GM23248 (cell line): Measurements from ENCODE around the gene PHF23. TPM values are rescaled to one million over a fixed set of nuclear protein-coding genes. Genes with fewer than 3 reads are reported as not detected.

Experiments used
- DNase-seq: peaks from one replicate; pipeline ENCODE4 v3.0.0-alpha.2; 2015
- H2AFZ ChIP-seq: fragments of 200-600 bp; sonication (generic); 2 replicates; pipeline ENCODE4 v1.6.1; 2016; ENCODE audit warnings: antibody characterized with exemption
- H3F3A ChIP-seq: fragments of 200-600 bp; sonication (generic); 2 replicates; pipeline ENCODE4 v1.6.1; 2016; ENCODE audit warnings: mild to moderate bottlenecking, antibody characterized with exemption, mixed run types; ENCODE audit not compliant: insufficient read depth
- H3K27ac ChIP-seq: fragments of 200-600 bp; sonication (generic); 2 replicates; pipeline ENCODE4 v1.5.1; 2016; ENCODE audit warnings: mild to moderate bottlenecking
- H3K27me3 ChIP-seq: fragments of 200-600 bp; sonication (generic); replicated peaks from 2 replicates; pipeline ENCODE4 v1.6.1; 2016; ENCODE audit warnings: mild to moderate bottlenecking; ENCODE audit not compliant: insufficient read depth
- H3K36me3 ChIP-seq: fragments of 200-600 bp; sonication (generic); 2 replicates; pipeline ENCODE4 v1.6.1; 2016; ENCODE audit warnings: low read depth, mild to moderate bottlenecking
- H3K4me1 ChIP-seq: fragments of 200-600 bp; sonication (generic); 2 replicates; pipeline ENCODE4 v1.6.1; 2016; ENCODE audit warnings: mild to moderate bottlenecking; ENCODE audit not compliant: insufficient read depth
- H3K4me2 ChIP-seq: fragments of 200-600 bp; sonication (generic); one replicate; pipeline ENCODE4 v1.6.1; 2016; ENCODE audit warnings: mild to moderate bottlenecking; ENCODE audit not compliant: unreplicated experiment
- H3K4me3 ChIP-seq: fragments of 200-600 bp; sonication (generic); 2 replicates; pipeline ENCODE4 v1.5.1; 2016; ENCODE audit warnings: mild to moderate bottlenecking
- H3K79me2 ChIP-seq: fragments of 200-600 bp; sonication (generic); 2 replicates; pipeline ENCODE4 v1.6.1; 2016; ENCODE audit warnings: mild to moderate bottlenecking; ENCODE audit not compliant: insufficient read depth
- H3K9ac ChIP-seq: fragments of 200-600 bp; sonication (generic); 2 replicates; pipeline ENCODE4 v1.6.1; 2016; ENCODE audit warnings: mild to moderate bottlenecking
- H3K9me2 ChIP-seq: fragments of 200-600 bp; sonication (generic); 2 replicates; pipeline ENCODE4 v1.6.1; 2016; ENCODE audit warnings: mixed run types, mild to moderate bottlenecking, moderate library complexity; ENCODE audit not compliant: insufficient read depth
- H3K9me3 ChIP-seq: fragments of 200-600 bp; sonication (generic); one replicate; pipeline ENCODE4 v1.6.1; 2017; ENCODE audit warnings: low read depth
- H4K20me1 ChIP-seq: fragments of 200-600 bp; sonication (generic); 2 replicates; pipeline ENCODE4 v1.6.0; 2016; ENCODE audit not compliant: insufficient read depth
- EZH2 ChIP-seq: fragments of 200-600 bp; sonication (generic); IDR thresholded peaks from 2 replicates; pipeline ENCODE4 v1.6.1; 2018; ENCODE audit warnings: antibody characterized with exemption, mild to moderate bottlenecking; ENCODE audit not compliant: insufficient read depth, poor library complexity, severe bottlenecking
- EZH2phosphoT487 ChIP-seq: fragments of 200-600 bp; sonication (generic); IDR thresholded peaks from 2 replicates; pipeline ENCODE4 v1.6.1; 2018; ENCODE audit warnings: antibody characterized with exemption, moderate library complexity, mild to moderate bottlenecking, low read depth; ENCODE audit not compliant: insufficient read depth
- WGBS, 2 experiments: methylation state at CpG; one replicate each; pipeline ENCODE4 v1.1.6; 2015 to 2017; ENCODE audit warnings: low lambda C conversion rate in 2 of 2, low coverage in 1 of 2; ENCODE audit errors: missing lambda C conversion rate in 2 of 2; 5-methylcytosine and 5-hydroxymethylcytosine counted together
- in situ Hi-C: fragments of 300-500 bp; cut with MboI; formaldehyde crosslinking; loops from 2 replicates; pipeline ENCODE4 v1.15.0; 2020
- polyA plus RNA-seq: library from polyadenylated mRNA; unstranded; fragments of >200 nt; fragmentation: Nextera tagmentation; extraction: Ambion mirVana; gene quantifications from 2 replicates; pipeline ENCODE4 v1.2.1, GENCODE V29; 2016
- total RNA-seq: library from RNA; depleted of rRNA; stranded (reverse); fragments of >200 nt; shearing (Covaris generic); gene quantifications from 2 replicates; pipeline ENCODE4 v1.2.3, GENCODE V29; 2014

PHF23 gene
- total and polyA plus RNA-seq, 2 experiments from 2014 or later: 32.0 to 45.6 TPM

DNA sequence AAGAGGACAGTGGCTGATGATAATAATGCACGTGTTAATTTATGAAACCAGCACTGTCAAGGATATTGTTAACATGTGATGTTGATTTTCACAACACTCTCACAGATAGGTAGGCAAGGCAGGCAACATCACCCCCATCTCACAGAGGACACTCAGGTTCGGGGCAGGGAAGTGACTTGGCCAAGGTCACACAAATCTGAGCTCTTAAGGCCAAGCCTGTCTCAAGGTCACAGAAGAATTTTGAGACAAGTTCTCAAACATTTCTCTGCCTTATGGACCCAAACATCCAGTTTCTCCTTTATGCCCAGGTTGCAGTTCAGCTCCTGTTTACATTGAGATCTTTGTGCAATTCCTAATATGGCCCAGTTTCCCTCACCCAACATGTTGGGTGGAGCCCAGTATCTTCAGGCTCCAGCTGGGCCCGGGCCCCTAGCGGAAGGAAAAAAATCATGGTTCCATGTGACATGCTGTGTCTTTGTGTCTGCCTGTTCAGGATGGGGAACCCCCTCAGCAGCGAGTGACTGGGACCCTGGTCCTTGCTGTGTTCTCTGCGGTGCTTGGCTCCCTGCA, 43.6 kb upstream of the PHF23 start:
- no peak for TF ChIP-seq EZH2
- no peak for TF ChIP-seq EZH2phosphoT487
- Histone ChIP-seq H3F3A (peaks cover 6% of the 10 kb centered on the region; the same call in 1 of the 2 replicates), H3K9me2 (no peaks in the 10 kb centered on the region), H2AFZ (no peak overlapping the region), H3K9ac (no peak overlapping the region), H3K4me2 (no peak overlapping the region), H3K27ac (no peak overlapping the region), H3K4me3 (no peak overlapping the region), H3K36me3 (no peaks in the 10 kb centered on the region), H3K4me1 (no peaks in the 10 kb centered on the region), H3K9me3 (no peaks in the 10 kb centered on the region), H4K20me1 (no peaks in the 10 kb centered on the region), H3K79me2 (no peaks in the 10 kb centered on the region), H3K27me3 (peaks cover 16% of the 10 kb centered on the region; the same call in 1 of the 2 replicates)
- DNase-seq: peak; percentile 41
- in situ Hi-C loops: no loop called here
- WGBS, 2 experiments: 32 to 48% methylated on average over 6 of the region's 6 CpGs

DNA sequence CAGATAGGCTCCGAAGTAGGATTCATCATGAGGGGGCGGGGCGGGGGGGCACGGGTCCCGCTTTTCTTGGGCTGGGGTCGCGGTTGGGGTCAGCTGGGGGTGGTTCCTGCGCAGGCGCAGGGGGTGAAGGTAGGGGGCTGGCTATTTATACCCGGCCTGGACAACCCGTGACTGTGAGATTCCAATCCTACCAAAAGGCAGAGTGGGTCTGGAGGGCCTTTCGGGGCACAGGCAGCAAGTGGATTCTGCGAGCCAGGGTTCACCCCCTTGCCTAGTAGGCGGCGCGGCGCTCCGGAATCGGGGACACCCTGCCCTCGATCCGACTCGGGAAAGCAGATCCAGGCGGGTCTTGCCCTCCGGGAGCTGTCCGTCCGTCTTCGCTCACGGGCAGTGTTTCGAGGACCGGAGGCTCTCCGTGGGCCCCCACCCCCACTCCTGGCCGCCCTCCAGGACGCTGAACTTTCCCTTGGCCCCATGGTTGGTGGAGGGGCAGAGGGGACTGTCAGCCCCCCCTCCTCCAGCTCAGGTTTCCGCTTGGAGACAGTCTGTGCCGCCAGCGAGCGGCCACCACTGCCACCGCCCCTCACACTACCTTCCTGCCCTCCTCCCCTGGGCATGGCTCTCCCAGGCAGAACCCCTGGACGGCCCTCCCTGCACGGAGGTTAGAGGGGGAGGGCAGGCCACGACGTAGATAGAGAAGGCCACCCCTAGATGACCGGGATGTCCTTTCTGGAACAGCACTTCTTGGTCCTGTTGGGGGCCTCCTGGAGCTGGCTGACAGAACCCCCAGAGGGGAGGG, 42.9 kb upstream of the PHF23 start:
- peaks cover 9% of the 10 kb centered on the region; the same call in 1 of the 2 replicates for H3K27me3 ChIP-seq
- WGBS, 2 experiments: 15% methylated on average over 39 to 42 of the region's 43 CpGs
- in situ Hi-C loops: no loop called here

DNA sequence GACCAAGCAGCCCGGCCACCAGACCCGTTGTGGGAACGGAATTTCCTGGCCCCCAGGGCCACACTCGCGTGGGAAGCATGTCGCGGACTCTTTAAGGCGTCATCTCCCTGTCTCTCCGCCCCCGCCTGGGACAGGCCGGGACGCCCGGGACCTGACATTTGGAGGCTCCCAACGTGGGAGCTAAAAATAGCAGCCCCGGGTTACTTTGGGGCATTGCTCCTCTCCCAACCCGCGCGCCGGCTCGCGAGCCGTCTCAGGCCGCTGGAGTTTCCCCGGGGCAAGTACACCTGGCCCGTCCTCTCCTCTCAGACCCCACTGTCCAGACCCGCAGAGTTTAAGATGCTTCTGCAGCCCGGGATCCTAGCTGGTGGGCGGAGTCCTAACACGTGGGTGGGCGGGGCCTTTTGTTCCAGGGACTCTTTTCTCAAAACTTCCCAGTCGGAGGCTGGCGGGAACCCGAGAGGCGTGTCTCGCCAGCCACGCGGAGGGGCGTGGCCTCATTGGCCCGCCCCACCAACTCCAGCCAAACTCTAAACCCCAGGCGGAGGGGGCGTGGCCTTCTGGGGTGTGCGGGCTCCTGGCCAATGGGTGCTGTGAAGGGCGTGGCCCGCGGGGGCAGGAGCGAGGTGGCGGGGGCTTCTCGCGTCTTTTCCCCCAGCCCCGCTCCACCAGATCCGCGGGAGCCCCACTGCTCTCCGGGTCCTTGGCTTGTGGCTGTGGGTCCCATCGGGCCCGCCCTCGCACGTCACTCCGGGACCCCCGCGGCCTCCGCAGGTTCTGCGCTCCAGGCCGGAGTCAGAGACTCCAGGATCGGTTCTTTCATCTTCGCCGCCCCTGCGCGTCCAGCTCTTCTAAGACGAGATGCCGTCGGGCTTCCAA, 42.1 kb upstream of the PHF23 start, which contains the start of gene SLC2A4:
TSS of gene SLC2A4 (plus strand) at position 645 of the 879 bp plus-strand sequence. CDS start at position 862, 217 bp downstream.
- H3K4me1 ChIP-seq: no peaks in the 10 kb centered on the region
- H3K4me2 ChIP-seq: peak within 1 kb of the TSS; percentile 92
- no peaks in the 10 kb centered on the region for H3K36me3 ChIP-seq
- H2AFZ ChIP-seq: peak within 1 kb of the TSS; percentile 78
- in situ Hi-C loops: no loop called here
- peaks cover 6% of the 10 kb centered on the region; the same call in 1 of the 2 replicates for H3F3A ChIP-seq
- no peaks in the 10 kb centered on the region for H3K9me2 ChIP-seq
- WGBS, 2 experiments: 3 to 4% methylated on average over 53 to 66 of the region's 71 CpGs
- H4K20me1 ChIP-seq: no peaks in the 10 kb centered on the region
- peak within 1 kb of the TSS; percentile 70 for H3K4me3 ChIP-seq
- peaks cover under 1% of the 10 kb centered on the region; the same call in 1 of the 2 replicates for H3K27me3 ChIP-seq
- H3K9ac ChIP-seq: peak within 1 kb of the TSS; percentile 74
- TF ChIP-seq EZH2phosphoT487 (no peak), EZH2 (no peak)
- H3K79me2 ChIP-seq: no peaks in the 10 kb centered on the region
- H3K9me3 ChIP-seq: no peaks in the 10 kb centered on the region
- DNase-seq: peak; percentile 97
- peak within 1 kb of the TSS; percentile 57 for H3K27ac ChIP-seq

More for the DNA sequence above, 42.9 kb upstream of the PHF23 start:
- no peak overlapping the region for H3K9ac ChIP-seq
- H3K79me2 ChIP-seq: no peaks in the 10 kb centered on the region
- no peak overlapping the region for H3K27ac ChIP-seq
- H3K4me2 ChIP-seq: peak overlapping the region; percentile 92
- no peaks in the 10 kb centered on the region for H3K9me3 ChIP-seq
- H3K36me3 ChIP-seq: no peaks in the 10 kb centered on the region
- H4K20me1 ChIP-seq: no peaks in the 10 kb centered on the region
- peak overlapping the region; percentile 70 for H3K4me3 ChIP-seq
- H3K4me1 ChIP-seq: no peaks in the 10 kb centered on the region
- H2AFZ ChIP-seq: peak overlapping the region; percentile 78; the same call in 1 of the 2 replicates
- DNase-seq: no peak
- peaks cover 6% of the 10 kb centered on the region; the same call in 1 of the 2 replicates for H3F3A ChIP-seq
- H3K9me2 ChIP-seq: no peaks in the 10 kb centered on the region
- no peak for TF ChIP-seq EZH2phosphoT487
- no peak for TF ChIP-seq EZH2
